Measurements from ENCODE around the gene CRACR2B.

Gene CRACR2B

DNA sequence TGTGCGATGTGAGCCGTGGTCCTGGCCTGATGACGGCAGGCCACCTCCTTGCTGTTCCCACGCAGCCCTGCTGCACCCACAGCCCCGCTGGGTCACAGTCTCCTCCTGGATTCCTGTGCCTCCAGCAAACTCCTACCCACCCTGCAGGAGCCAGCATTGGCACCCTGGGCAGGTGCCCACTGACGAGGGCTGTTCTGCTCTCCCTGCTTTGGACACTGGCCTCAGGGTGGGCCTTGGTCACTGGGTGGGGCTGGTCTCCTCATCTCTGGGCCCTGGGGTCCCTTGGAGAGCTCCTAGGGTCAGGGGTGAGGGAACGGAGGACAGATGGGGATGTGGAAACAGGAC lies 27.6 kb downstream of the CRACR2B start:
- no peak for DNase-seq

DNA sequence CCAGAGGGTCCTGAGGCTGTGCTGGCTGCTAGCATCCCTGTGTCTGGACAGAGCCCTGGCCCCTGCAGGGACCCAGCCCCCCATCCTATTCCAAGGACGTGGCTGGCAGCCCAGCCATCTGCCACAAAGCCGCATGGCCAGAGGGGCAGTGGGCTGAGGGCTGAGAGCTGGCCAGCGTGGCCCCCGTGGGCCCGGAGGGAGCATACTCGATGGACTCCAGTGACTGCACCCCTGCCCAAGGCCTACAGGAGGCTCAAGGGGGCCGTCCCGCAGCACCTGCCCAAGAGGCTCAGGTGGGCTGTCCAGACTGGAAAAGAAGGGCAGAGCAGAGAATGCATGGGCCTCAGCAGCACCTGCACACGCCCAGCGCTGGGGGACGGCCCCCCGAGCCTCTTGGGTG lies 28.1 kb downstream of the CRACR2B start:
- DNase-seq, result no peak

DNA sequence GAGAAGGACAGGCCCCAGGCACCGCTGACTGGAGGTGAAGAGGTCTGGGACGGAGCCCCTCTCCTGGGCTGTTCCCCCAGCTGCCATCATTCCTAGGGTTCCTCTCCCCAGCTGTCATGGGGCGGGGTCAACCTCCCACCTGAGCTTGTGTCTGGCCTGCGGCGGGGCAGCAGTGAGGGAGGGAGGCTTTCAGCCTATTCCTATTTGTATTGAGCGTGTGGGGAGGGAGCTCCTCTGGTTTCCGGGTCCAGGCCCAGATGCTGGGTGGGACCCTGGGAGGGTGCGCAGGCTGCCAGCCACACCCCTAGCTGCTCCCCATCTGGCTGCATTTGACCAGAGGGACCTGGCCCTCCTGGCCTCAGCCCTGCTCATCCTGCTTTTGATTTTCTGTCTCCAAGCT lies 28.7 kb downstream of the CRACR2B start:
- DNase-seq, result no peak

DNA sequence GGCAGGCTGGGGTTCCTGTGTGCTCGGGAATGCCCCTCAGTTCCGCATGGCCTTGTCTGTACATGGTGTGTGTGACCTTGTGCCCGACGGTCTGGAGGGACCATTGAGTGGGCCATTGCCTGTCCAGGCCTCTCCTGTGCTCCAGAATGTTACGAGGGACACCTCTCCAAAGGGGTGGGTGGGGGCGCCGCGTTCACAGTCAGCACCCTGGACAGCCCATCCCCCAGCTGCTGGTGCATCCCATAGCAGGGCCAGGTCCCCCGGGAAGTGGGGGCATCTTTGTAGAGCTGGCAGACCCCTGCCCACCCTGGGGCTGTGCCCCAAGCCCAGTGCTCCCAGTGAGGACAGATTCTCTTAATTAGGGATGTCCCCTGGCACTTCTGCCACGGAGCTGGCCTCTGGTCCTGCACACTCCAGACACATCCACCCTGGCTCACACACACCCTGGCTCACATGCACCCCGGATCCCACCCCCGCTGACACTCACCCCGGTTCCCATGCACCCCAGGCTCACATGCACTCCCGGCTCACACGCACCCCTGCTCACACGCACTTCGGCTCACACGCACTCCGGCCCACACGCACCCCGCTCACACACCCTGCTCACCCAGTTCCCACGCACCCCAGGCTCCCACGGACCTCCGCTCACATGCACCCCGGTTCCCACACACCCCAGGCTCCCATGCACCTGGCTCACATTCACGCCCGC lies 30.5 kb downstream of the CRACR2B start:
- no peak for DNase-seq

DNA sequence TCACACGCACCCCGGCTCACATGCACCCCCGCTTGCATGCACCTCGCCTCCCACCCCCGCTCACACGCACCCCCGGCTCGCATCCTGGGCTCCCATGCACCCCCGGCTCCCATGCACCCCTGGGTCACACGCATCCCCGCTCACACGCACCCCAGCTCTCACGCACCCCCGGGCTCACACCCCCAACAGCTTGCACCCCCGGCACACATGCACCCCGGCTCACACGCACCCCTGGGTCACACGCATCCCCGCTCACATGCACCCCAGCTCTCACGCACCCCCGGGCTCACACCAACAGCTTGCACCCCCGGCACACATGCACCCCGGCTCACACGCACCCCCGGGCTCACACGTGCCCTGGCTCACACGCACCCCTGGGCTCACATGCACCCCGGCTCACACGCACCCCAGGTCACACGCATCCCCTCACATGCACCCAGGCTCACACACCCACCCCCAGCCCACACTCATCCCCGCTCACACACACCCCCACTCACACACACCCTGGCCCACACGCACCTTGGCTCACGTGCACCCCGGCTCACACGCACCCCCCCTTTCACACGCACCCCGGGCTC lies 31.1 kb downstream of the CRACR2B start:
- no peak for DNase-seq

DNA sequence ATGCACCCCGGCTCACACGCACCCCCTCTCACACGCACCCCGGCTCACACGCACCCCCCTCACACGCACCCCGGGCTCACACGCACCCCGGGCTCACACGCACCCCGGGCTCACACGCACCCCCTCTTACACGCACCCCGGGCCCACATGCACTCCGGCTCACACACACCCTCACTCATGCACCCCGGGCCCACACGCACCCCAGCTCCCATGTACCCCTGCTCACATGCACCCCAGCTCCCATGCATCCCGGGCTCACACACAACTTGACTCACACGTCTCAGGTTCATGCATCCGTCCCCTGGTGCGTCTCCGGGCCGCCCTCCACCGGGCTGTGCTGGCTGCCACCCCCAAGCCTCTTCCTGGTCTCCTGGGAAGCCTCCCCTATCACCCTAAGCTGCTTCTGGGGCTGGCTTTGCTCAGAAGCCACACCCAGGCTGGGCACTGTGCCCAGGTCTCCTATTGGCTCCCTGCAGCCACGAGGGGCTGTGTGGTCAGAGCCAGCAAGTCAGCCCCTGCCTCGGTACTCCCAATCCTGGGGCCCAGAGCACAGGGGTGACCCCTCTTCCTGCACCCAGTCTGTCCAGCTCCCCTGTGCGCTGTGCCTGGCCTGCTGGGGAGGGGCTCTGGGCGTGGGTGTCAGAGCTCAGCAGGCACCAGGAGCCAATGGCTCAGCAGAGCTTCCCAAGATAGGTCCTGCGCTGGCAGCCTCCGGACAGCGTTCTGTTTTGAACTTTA lies 31.8 kb downstream of the CRACR2B start:
- DNase-seq, result peak; percentile 31 to 86

DNA sequence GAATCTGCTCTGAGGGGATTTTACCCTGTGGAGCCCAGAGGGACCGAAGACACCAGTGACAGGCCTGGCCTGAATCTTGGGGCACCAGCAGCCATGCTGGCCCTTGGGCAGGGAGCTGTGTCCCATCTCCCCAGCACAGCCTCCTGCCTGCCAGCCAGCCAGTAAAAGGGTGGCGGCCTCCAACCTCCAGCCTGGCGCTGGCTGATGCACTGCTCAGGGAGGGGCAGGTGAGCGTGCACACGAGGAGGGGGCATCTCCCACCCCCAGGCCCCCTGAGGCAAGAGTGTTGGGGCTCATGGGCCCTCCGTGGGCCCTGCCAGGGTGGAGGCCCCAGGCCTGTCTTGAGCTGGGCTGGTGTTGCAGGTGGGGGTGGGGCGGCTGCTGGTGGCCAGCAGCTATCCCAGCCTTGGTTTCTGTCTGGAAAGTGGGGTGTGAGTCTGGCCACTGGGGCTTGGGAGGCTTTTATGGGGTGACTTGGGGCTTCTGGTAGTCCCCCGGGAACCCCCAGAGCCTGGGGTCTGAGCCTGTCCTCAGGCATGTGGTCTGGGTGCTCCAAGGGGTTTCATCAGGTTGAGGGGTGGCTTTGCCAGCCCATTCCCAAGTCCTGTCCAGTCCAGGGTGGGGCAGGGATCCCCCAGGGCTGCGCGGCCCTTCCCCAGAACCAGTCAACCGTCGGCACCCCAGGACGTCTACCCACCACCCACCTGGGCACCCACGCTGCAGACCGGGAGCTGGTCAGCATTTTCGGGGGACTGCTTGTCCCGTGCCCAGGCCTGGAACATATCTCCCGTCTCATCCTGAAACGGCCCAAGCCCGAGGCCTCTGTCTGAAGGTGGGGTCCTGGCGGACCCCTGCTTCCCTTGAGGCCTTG lies 32.8 kb downstream of the CRACR2B start:
- no peak for DNase-seq

DNA sequence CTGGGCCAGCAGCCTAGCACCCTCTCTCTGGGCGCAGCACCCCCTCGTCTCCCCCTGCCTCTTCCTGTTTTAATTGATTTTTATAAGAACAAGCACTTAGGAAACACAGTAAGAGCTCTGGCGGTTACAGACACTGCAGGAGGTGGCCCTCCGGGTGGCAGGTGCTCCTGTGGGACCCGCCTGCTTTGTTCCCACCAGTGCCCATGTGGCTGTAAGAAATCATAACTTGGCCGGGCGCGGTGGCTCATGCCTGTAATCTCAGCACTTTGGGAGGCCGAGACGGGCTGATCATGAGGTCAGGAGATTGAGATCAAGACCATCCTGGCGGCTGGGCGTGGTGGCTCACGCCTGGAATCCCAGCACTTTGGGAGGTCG lies 33.4 kb downstream of the CRACR2B start:
- DNase-seq, result no peak

DNA sequence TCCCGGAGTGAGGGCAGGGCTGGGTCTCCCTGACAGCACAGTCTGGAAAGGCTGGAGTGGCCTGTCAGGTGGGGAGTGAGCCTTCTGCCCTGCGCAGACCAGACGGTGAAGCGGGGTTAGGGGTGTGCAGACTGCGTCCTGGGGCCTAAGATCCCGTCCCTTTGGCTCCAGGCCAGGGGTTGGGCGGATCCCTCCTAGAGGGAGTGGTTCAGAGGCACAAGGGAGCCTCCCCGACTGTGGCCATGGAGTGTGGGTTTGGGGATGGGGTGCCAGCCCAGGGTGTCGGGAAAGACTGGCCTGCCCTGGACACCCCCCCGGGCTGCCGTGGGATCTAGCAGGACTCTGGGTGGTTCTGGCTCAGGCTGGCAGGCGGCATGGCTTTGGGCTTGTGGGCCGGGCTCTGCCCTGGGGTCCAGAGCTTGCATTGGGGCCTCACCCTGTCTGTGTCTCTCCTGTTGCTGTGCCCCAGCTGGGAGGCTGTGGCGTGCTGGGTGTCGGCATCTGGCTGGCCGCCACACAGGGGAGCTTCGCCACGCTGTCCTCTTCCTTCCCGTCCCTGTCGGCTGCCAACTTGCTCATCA lies 34.5 kb downstream of the CRACR2B start:
- no peak for DNase-seq

DNA sequence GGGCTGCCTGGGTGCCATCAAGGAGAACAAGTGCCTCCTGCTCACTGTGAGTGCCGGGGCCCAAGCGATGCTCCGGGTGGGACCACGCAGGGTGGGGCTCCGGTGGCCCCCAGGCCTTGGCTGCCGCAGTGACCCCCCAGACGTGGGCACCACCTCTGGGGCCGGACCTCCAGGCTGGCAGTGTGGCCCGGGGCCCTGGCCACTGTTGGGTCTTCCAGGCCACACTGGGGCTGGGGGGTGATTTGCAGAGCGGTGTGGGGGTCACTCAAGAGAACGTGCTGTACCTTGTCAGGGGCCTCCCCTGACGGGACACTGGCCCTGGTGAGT lies 34.9 kb downstream of the CRACR2B start:
- DNase-seq, result no peak

DNA sequence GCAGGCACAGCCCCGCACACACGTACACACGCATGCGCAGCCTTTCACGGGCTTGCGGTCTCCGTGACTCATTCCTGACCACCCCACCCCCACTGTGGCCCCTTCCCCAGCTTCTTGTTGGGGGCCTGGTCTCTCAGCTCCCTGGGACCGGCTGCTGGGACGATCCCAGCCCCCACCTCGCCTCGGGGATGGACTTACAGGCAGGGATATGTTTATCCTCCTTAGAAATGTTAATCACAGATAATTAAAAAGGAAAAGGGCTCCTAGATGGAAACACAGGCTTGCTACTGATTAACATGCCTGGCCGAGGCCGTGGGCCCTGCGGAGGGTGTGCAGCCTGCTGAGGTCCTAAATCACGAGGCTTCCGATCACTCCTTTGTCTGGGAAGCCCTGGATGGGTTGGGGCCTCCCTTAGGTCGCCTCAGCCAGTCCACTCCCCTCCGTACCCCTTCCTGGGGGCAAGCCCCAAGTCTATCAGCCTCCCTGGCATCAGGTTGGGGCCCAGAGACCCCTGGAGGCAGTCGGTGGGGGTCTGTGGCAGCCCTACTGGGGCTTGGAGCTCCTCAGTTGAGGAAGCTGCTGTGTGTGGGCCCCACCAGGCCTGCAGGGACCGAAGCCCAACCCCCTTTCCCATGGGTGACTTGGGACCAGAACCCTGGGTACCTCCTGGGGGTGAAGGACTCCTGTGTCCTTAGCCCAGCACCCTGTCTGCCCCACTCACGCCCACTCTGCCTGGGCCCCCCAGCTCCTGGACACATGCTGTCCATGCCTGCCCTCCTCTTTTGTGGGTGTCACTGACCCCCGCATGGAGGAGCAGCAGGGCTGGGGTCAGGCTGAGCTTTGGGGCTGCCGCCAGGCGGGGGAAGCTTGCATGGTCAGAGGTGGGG lies 35.5 kb downstream of the CRACR2B start:
- DNase-seq, result no peak

DNA sequence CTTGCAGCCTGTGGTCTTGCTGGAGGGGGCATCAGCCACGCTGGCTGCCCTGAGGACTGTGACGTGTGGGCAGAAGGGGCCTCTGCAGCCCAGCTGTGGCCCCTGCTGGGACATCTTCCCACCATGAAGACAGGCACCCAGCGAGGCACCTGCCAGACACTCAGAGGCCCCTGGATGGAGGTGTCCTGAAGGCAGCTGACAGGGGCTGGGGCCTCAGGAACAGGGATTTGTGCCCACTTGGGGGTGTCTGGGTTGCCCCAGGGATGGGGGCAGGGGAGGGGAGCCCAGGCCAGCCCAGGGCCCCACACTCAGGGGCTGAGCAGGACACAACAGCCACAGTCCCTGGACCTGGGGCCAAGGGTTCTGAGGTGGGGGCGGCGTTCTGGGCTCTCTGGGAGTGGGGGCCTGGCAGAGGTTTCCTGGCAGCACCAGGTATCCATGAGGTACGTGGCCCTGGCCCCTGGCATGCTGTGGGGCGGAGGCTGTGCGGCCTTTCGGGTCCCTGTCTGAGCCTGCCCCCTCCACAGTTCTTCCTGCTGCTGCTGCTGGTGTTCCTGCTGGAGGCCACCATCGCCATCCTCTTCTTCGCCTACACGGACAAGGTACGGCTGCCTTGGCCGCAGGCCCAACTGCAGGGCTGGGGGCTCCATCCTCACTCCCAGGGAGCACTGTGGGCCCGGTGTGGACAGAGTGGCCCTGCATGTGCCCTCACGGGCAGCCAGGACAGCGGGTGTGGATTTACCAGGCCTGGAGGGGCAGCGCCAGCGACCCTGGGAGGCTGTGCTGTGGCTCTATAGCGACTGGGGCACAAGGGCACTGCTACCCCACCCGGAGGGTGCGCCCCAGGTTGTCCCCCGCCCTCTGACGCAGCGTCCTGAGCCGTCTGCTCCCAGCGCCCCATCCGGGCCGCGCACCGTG lies 36.5 kb downstream of the CRACR2B start:
- DNase-seq, result no peak

DNA sequence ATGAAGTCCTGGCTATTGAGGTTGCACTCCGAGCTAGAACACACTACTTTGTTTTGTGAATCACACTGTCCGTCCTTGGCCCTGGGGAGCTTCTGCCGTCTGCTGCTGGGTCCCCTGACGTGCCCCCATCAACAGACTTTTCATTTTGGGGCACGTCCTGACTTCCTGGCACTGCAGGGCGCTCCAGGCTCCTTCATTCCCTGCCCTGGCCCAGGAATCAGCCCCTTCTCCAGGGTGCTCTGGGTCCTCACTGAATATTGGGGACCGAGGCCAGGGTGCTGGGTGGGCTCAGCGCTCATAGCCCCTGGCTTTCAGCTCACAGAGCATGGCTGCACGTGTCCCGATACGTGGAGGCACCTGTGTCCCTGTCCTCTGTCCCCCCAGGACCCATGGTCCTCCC lies 37.2 kb downstream of the CRACR2B start:
- DNase-seq, result no peak

DNA sequence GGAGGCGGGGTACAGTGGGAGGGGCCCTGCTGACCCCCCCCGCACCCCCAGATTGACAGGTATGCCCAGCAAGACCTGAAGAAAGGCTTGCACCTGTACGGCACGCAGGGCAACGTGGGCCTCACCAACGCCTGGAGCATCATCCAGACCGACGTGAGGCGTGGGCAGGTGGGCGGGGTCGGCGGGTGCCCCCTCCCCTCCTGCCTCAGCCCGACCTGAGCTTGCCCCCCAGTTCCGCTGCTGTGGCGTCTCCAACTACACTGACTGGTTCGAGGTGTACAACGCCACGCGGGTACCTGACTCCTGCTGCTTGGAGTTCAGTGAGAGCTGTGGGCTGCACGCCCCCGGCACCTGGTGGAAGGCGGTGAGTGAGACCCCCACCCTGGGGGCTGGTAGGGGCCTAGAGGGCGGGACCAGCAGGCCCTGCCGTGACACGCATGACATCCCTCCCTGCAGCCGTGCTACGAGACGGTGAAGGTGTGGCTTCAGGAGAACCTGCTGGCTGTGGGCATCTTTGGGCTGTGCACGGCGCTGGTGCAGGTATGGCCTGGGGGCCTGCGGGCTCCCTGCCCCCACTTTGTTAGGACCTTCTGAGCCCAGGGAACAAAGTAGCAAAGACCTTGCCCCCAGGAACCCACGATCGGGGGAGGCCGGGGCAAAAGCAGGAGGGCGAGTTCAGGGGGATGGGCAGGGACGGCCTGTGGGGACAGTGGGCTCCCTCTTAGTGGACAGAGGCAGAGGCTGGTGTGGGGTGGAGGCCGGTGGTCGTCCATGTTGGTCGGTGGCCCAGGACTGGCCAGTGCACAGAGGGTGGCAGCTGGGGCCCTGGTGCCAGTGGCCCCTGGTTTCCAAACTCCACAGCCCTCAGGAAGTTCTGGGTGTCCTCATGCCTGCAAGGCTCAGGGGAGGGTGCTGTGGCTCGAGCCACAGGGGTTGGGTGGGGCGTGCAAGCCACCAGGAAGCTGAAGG lies 38.0 kb downstream of the CRACR2B start:
- DNase-seq, result no peak

DNA sequence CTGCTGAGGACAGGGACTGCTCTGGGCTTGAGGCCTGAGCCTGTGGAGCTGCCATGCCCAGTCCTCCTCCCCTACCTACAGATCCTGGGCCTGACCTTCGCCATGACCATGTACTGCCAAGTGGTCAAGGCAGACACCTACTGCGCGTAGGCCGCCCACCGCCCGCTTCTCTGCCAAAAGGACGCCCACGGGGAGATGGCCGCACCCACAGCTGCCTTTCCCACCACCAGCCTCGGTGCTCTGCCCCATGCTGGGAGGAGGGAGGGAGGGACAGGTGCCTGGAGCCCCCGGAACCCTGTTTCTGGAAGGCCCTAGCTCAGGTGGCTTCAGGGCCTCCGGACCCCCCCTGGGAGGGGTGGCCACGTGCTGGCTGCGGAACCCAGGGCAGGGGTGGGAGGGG lies 38.8 kb downstream of the CRACR2B start:
- no peak for DNase-seq

DNA sequence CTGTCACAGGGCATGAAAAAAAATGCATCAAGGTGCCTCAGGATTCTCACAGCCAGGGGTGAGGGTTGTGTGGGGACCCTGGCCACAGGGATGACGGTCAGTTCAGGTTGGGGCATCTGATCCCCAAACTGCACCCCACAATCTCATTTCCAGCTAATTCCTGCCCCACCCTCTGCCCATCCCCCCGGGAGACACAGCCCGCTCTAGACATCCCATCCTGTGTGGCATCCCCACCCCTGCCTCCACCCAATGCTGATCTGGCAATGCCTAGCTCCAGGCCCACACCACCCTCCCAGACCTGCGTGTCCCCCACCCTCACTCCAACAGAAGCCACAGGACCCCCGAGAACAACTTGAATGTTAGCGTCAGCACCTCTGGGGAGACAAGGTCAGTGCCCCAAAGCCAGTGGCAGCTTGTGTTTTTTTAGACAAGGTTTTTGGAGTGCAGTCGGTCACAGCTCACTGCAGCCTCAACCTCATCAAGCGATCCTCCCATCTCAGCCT lies 40.2 kb downstream of the CRACR2B start:
- no peak for DNase-seq

DNA sequence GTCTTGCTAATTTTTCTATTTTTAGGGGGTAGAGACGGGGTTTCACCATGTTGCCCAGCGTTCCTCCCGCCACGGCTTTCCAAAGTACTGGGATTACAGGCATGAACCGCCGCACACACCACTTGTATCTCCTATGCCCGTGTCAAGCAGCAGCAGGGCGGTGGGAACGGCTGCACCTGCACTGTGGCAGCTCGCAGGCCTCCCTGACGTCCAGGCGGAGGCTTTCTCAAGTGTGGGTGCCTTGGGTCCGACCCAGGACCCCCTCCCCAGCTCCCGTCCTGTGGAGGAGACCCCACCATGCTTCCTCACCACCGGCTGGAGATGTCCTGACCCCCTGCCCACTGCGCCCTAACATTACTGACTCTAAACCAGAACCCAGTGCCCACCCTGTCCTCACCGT lies 40.7 kb downstream of the CRACR2B start:
- DNase-seq, result no peak

DNA sequence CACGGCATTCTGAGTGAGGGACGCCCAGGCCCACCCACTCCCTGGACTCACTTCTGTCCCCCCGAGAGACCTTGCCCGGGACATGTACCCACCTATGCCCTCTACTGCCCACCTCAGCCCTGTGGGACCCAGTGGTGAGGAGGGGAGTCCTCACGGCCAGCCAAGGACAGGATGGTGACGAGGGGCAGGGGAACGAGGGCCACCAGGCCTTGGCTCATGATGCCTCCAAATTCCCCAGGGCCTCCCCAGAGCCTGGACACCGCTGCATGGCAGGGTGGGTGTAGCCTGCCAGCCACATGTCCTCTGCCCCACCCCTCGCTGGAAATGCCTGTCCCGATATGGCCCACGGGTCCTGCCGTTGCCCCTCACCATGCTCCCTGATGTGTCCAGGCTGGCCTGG lies 41.1 kb downstream of the CRACR2B start:
- no peak for DNase-seq

DNA sequence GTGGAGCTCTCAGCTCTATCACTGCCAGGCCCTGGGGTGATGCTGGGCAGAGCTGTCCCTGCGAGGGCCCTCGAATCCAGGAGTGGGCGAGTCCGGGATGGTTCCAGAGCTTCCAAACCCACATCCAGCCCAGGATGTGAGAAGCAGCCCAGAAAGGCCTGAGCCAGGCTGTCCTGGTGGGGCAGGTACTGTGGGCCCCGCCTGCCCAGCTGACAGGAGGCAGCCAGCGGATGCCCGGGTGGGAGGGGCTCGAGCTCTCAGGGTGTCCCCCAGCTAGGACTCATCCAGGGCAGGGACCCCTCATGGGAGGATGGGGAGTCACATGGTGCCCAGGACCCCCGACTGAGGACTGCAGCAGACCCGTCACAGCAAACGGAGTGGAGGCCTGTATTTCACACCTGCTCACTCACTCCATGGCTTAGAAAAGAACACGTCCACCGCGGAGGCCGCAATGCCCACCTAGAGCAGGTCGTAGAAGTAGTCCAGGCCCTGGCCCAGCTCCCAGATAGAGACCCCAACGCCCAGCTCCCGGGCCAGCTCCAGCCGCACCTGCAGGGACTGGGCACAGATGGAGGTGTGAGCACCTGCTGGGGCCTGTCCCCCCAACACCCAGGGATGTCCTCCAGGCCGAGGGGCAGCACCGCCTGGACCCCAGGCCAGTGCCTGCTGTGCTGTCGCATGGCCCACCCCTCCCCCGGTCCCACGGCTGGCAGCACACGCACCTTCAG lies 41.8 kb downstream of the CRACR2B start:
- DNase-seq, result no peak

Measured in NCI-H446 (cell line).